HepG2 (cell line): ENCODE data around the gene MAP3K2. TPM values are rescaled to one million over a fixed set of nuclear protein-coding genes. Genes with fewer than 3 reads are reported as not detected.

ENCODE experiments used
- ATF2 ChIP-seq: sonication (generic); formaldehyde crosslinking; IDR thresholded peaks from 2 replicates; pipeline ENCODE4 v1.4.0; 2020; ENCODE audit warnings: missing genetic modification reagents
- CREM ChIP-seq, 2 experiments: sonication (generic) in 1 of 2; formaldehyde crosslinking in 1 of 2; IDR thresholded peaks; 2 replicates each; pipeline versions ENCODE4 v1.4.0 to v1.6.1; 2016 to 2020; ENCODE audit warnings: antibody characterized with exemption in 1 of 2, mild to moderate bottlenecking in 1 of 2, missing genetic modification reagents in 1 of 2
- E2F2 ChIP-seq: sonication (generic); formaldehyde crosslinking; IDR thresholded peaks from 2 replicates; pipeline ENCODE4 v1.4.0; 2020; ENCODE audit warnings: missing genetic modification reagents, borderline replicate concordance
- HDAC2 ChIP-seq: sonication (generic); formaldehyde crosslinking; IDR thresholded peaks from 2 replicates; pipeline ENCODE4 v1.4.0; 2020; ENCODE audit warnings: missing genetic modification reagents
- MBNL3 ChIP-seq: fragments of 250-450 bp; sonication (Bioruptor Pico); conservative IDR thresholded peaks from 2 replicates; pipeline ENCODE4 v1.8.0; 2022; ENCODE audit warnings: mild to moderate bottlenecking, inconsistent platforms
- NPAS2 ChIP-seq: sonication (generic); formaldehyde crosslinking; IDR thresholded peaks from 2 replicates; pipeline ENCODE4 v1.8.0; 2022; ENCODE audit warnings: mild to moderate bottlenecking, missing genetic modification reagents, borderline replicate concordance
- PBX2 ChIP-seq: IDR thresholded peaks from 2 replicates; pipeline ENCODE4 v1.6.1; 2016; ENCODE audit warnings: control low read depth
- RFX3 ChIP-seq: IDR thresholded peaks from 2 replicates; pipeline ENCODE4 v1.6.1; 2016; ENCODE audit warnings: missing biosample characterization, missing genetic modification reagents
- UBTF ChIP-seq: sonication (generic); formaldehyde crosslinking; IDR thresholded peaks from 2 replicates; pipeline ENCODE4 v1.4.0; 2020; ENCODE audit warnings: mild to moderate bottlenecking, missing genetic modification reagents
- ZNF282 ChIP-seq: fragments of 450-650 bp; IDR thresholded peaks from 2 replicates; pipeline ENCODE4 v1.6.1; 2018; ENCODE audit not compliant: partially characterized antibody
- ZNF589 ChIP-seq: sonication (generic); formaldehyde crosslinking; conservative IDR thresholded peaks from 2 replicates; pipeline ENCODE4 v1.8.0; 2022; ENCODE audit warnings: mild to moderate bottlenecking, moderate library complexity, missing genetic modification reagents
- ZNF703 ChIP-seq: sonication (generic); formaldehyde crosslinking; IDR thresholded peaks from 2 replicates; pipeline ENCODE4 v1.5.1; 2020; ENCODE audit warnings: missing genetic modification reagents, mild to moderate bottlenecking, moderate library complexity, borderline replicate concordance
- ZNF790 ChIP-seq: sonication (generic); formaldehyde crosslinking; IDR thresholded peaks from 2 replicates; pipeline ENCODE4 v1.8.0; 2022; ENCODE audit warnings: missing genetic modification reagents, mild to moderate bottlenecking, borderline replicate concordance
- polyA plus RNA-seq, 8 experiments: library from polyadenylated mRNA; depleted of rRNA in 3 of 8; stranded (reverse) in 7 of 8; unstranded in 1 of 8; fragments of >200 nt; fragmentation: Illumina TruSeq in 4 of 8; extraction: Trizol in 4 of 8; gene quantifications; 2 replicates each; pipeline versions ENCODE4 v1.2.1 to v1.2.3, GENCODE V29; 2011 to 2016; ENCODE audit warnings: low read depth in 4 of 8, missing spikeins in 1 of 8, mixed read lengths in 1 of 8; ENCODE audit not compliant: insufficient read depth in 1 of 8
- total RNA-seq, 5 experiments: library from RNA; depleted of rRNA; stranded (reverse); fragments of >200 nt; fragmentation: Illumina TruSeq; extraction: Trizol; gene quantifications; 2 replicates each; pipeline ENCODE4 v1.2.3, GENCODE V29; 2016; ENCODE audit warnings: low read depth in 1 of 5
- TF ChIP-seq, protein P1 (sequence below): sonication (generic); formaldehyde crosslinking; IDR thresholded peaks from 2 replicates; pipeline ENCODE4 v1.5.0; 2020; ENCODE audit warnings: mild to moderate bottlenecking, missing genetic modification reagents, borderline replicate concordance
- TF ChIP-seq, protein P2 (sequence below): sonication (generic); formaldehyde crosslinking; IDR thresholded peaks from 2 replicates; pipeline ENCODE4 v1.8.0; 2022; ENCODE audit warnings: mild to moderate bottlenecking, missing genetic modification reagents, borderline replicate concordance

MAP3K2 gene
- total and polyA plus RNA-seq, 2 of the 13 experiments (the other 11 are each of a cell fraction or from before 2014, with no cell fraction given) = 12.2 to 37.2 TPM

GRCh38 chr2:127410871-127411652 lies 23.3 kb upstream of the MAP3K2 start (continued):
- TF ChIP-seq, protein P1, sequence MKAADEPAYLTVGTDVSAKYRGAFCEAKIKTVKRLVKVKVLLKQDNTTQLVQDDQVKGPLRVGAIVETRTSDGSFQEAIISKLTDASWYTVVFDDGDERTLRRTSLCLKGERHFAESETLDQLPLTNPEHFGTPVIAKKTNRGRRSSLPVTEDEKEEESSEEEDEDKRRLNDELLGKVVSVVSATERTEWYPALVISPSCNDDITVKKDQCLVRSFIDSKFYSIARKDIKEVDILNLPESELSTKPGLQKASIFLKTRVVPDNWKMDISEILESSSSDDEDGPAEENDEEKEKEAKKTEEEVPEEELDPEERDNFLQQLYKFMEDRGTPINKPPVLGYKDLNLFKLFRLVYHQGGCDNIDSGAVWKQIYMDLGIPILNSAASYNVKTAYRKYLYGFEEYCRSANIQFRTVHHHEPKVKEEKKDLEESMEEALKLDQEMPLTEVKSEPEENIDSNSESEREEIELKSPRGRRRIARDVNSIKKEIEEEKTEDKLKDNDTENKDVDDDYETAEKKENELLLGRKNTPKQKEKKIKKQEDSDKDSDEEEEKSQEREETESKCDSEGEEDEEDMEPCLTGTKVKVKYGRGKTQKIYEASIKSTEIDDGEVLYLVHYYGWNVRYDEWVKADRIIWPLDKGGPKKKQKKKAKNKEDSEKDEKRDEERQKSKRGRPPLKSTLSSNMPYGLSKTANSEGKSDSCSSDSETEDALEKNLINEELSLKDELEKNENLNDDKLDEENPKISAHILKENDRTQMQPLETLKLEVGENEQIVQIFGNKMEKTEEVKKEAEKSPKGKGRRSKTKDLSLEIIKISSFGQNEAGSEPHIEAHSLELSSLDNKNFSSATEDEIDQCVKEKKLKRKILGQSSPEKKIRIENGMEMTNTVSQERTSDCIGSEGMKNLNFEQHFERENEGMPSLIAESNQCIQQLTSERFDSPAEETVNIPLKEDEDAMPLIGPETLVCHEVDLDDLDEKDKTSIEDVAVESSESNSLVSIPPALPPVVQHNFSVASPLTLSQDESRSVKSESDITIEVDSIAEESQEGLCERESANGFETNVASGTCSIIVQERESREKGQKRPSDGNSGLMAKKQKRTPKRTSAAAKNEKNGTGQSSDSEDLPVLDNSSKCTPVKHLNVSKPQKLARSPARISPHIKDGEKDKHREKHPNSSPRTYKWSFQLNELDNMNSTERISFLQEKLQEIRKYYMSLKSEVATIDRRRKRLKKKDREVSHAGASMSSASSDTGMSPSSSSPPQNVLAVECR = no peak
- no peak for TF ChIP-seq ZNF790
- peak; percentile 21; the same call in 1 of the 2 replicates for TF ChIP-seq HDAC2
- TF ChIP-seq, protein P2, sequence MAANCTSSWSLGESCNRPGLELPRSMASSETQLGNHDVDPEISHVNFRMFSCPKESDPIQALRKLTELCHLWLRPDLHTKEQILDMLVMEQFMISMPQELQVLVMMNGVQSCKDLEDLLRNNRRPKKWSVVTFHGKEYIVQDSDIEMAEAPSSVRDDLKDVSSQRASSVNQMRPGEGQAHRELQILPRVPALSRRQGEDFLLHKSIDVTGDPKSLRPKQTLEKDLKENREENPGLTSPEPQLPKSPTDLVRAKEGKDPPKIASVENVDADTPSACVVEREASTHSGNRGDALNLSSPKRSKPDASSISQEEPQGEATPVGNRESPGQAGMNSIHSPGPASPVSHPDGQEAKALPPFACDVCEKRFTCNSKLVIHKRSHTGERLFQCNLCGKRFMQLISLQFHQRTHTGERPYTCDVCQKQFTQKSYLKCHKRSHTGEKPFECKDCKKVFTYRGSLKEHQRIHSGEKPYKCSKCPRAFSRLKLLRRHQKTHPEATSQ = no peak
- no peak for TF ChIP-seq ZNF282
- no peak for TF ChIP-seq MBNL3 (CRISPR knock-in tag)
- no peak for TF ChIP-seq ATF2 (CRISPR knock-in tag)
- TF ChIP-seq UBTF (CRISPR knock-in tag) = no peak
- no peak for TF ChIP-seq E2F2 (CRISPR knock-in tag)
- no peak for TF ChIP-seq ZNF703 (CRISPR knock-in tag)
- no peak for TF ChIP-seq NPAS2 (CRISPR knock-in tag)
- no peak for TF ChIP-seq RFX3
- TF ChIP-seq ZNF589 (CRISPR knock-in tag) = no peak
- TF ChIP-seq PBX2 (CRISPR knock-in tag) = no peak
- peak; percentile 45; the same call in 1 of the 2 replicates for TF ChIP-seq CREM (IDR thresholded peaks at IDR 0.05)
- TF ChIP-seq CREM (CRISPR knock-in tag; IDR thresholded peaks at IDR 0.05) = no peak
